NT2/D1 (cell line): ENCODE data around the gene SLX4.

Source experiments
- SUZ12 ChIP-seq: IDR thresholded peaks from 2 replicates; pipeline ENCODE4 v1.6.1; 2011; ENCODE audit not compliant: insufficient read length, insufficient read depth; ENCODE audit errors: extremely low read depth
- YY1 ChIP-seq: IDR thresholded peaks from 2 replicates; pipeline ENCODE4 v1.6.1; 2011; ENCODE audit not compliant: insufficient read length, insufficient read depth
- ZNF274 ChIP-seq: IDR thresholded peaks from 2 replicates; pipeline ENCODE4 v1.6.1; 2011; ENCODE audit warnings: mild to moderate bottlenecking, low read depth, low read length

- TF ChIP-seq YY1 (no peak), SUZ12 (no peak), ZNF274 (no peak)
Observed at GRCh38 chr16:3601614-3602319, 9.6 kb downstream of the SLX4 start.
